RPMI8226 (cell line): ENCODE results near the gene CCDC93.

Experiments used
- DNase-seq: peaks from one replicate; pipeline ENCODE4 v3.0.0-alpha.2; 2015

CCDC93 gene, protein sequence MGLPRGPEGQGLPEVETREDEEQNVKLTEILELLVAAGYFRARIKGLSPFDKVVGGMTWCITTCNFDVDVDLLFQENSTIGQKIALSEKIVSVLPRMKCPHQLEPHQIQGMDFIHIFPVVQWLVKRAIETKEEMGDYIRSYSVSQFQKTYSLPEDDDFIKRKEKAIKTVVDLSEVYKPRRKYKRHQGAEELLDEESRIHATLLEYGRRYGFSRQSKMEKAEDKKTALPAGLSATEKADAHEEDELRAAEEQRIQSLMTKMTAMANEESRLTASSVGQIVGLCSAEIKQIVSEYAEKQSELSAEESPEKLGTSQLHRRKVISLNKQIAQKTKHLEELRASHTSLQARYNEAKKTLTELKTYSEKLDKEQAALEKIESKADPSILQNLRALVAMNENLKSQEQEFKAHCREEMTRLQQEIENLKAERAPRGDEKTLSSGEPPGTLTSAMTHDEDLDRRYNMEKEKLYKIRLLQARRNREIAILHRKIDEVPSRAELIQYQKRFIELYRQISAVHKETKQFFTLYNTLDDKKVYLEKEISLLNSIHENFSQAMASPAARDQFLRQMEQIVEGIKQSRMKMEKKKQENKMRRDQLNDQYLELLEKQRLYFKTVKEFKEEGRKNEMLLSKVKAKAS

DNA sequence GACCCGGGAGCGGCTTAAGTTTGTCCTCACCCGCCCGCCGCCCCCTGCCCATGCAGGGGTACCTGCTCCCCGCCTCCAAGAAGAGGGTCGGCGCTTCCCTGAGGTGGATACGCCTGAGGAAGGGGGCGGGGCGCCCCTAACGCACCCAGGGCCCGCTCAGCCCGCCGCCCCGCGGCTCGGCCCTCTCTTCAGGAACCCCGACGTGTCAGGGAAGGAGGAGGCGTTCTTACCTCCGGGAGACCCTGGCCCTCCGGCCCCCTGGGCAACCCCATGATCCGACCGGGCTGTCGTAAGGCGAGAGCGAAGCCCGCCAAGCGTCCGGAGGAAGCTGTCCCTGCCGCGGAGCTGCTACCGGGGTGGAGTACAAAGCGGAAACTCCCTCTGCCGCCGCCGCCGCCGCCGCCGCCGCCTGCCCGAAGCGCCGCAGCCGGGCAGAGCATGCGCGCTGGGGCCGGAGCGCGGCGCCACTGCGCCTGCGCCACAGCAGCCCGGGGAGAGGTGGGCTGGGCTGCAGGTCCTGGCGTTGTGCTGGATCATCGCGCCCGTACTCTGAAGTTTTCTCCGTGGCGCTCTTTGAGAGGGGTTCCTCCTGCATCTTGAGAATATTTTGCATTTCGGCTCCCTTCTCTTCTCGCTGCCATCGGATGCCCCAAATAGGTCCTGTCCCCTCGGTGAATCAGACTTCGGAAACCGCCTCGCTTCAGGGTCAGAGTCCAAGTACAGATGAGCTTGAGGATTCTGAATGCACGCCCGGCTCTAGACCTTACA lies at the start of gene CCDC93:
Gene CCDC93 (minus strand): TSS at position 347 of the 768 bp plus-strand sequence. CDS start 75 bp downstream, at position 272.
- peak; percentile 88 for DNase-seq

DNA sequence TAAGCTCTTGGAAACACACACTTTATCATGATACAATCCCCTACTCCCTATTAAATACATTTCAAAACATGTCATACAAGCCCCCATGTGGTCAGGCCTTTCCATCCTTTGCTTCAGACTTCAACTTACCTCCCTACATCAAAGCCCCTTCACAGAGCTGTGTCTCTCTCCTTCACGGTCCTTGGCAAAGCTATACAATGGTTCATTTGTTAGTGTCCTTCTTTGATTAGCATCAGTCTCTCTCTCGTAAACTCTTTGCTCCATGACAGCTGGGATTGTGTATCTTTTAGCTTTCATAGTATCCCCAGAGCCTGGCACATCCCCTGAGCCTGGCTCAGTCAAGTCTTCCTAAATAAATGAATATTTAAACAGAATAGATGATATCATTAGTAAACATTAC lies 48.8 kb upstream of the CCDC93 start:
- DNase-seq: no peak

DNA sequence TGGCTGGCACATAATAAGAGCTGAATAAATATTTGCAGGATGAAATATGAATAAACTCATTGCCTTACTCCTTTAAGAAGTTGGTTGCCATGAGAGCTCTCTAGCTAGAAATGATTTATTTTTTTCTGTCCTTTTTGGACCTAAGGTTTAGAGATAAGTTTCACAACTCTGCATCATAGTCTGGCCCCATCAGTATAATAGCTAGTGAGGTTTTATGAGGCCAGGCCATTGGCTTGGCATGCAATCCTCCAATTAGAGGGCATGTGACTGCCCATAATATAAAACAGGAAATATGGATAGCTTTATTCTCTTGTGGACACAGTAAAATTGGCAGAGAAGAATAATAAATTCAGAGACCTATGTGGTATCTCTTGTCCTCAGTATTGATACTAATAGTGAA lies 48.2 kb upstream of the CCDC93 start:
- DNase-seq: no peak

DNA sequence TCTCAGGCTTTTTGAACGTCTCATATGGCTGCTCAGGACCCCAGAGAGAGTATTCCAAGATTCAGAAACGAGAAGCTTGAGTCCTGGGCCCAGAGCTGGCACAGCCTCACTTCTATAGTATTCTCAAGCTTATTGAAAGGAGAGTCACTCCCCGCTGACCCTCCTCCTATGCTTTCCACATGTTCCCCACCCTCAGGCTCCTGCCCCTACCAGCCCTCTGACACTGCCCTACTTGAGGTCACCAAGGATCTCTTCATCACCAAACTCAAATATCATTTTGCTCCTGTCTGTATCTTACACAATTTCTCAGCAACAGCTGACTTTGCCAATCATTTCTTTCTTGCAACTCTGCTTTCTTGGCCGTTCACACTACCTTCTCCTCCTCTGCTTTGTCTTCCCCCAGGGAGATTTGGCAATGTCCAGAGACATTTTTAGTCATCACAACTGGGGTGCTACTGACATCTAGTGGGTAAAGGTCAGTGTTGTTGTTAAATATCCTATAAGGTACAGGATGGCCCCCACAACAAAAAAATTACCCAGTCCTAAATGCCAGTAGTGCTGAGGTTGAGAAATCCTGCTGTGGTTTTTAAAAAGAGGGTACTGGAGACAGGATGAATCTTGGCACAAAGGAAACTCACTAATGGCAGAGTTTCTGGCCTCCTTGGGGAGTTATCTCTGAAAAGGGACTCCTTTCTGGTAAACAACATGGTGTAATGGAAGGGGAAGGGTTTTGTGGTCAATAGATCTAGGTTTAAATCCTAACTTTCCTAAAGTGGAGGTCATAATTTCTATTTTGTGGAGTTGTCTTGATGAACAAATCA lies 47.5 kb upstream of the CCDC93 start:
- DNase-seq: peak; percentile 44

DNA sequence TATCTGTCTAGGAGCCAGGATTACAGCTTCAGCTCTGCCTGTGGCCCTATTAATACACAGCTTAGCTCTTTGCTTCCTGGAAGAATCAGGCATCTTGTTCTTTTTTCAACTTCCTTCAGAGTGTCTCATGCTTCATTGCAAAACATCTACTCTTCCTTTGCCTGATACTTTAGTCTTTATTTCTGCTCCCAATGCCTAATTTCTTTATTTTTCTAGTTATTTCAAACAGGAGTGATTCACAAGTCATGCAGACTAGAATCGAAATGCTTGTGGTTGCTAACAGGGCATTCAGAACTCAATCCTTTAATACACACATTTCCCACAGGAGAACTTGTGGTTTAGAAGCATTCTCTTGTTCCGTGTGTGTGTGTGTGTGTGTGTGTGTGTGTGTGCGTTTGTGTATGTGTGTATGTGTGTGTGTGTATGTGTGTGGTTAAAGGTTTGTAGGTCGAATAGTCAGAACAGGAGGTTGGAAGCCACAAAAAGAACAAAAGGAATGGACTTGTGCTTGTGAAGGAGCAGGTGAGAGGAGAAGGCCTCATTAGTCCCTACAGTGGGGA lies 46.1 kb upstream of the CCDC93 start:
- DNase-seq: no peak

DNA sequence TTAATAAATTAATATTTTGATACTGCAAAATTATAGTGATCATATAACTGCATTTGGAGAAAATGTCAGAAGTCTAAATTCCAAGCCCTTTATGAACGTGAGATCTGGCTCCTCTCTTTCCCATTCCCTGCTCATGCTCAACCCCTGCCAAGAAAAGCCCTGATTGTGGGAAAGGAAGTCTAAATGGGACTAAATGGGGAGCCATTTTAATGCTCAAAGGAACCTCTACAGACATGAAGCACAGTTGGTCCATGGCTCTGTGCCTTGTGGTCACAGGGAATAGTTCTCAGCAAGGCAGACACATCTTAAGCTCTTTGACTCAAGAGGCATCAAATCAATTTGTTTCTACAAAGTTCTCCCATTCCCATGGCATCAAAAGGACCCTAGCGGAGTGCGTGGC lies 45.1 kb upstream of the CCDC93 start:
- no peak for DNase-seq

DNA sequence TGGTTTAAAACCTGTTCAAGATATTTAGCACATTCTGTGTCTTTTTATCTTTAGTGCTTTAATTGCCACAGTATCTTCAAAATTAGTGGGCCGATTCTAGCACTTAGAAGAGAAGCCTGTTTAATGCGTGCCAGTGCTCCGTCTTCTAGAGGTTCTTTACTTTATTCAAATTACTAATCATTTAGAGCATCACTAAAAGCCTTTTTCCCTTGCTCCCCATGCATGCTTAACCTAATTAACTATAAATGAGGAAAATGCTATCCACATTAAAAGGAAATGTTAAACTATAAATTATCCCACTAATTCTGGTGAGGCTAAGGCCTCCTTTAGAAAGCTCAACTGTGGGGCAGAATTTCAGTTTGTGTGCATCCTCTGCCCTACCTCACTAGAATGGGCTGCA lies 42.9 kb upstream of the CCDC93 start:
- no peak for DNase-seq

DNA sequence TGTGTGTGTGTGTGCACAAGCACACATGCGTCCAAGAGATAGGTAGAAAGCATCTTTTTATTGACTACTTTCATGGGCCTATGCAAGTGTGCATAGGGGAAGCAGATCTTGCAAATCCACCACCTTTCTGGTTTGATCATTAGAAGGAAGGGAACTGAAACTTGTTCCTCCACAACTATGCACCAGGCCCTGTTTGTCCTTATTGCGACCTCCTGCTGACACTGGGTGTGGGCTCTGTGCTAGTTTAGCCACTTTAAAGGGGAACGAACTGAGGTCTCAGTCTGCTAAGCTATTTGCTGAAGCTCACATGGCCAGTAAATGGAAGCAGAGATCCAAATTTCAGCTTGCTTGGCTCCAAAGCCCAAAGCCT lies 42.3 kb upstream of the CCDC93 start:
- peak; percentile 72 for DNase-seq

DNA sequence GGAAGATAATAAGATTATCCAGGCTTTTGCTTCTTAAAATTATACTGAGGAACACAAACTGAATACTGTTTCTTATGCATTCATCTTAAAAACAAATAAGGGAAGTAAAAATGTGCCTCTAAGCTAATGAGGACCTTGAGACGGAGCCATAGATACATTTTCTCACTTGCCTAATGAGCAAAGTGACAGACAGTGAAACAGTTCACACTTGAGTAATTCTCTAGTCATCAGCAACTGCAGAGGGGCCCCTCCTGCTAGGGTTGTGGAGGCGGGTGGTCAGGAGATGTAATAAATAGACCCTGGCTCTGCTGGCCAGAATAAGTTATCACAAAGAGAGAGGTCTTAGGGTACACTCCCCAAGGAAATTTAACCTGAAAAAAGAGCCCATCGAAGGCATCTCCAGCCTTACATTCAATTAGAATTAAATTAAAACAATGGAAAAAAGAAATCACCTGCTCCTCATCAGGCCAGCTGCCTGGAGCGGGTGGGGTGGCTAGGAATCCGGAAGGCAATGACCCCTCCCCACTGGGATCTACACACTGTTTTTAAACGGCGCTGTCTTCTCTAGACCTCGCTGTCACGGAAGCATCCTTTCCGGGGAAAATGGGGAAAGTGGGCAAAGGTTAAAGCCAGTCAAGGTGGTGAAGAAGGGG lies 41.8 kb upstream of the CCDC93 start:
- DNase-seq: peak; percentile 7

DNA sequence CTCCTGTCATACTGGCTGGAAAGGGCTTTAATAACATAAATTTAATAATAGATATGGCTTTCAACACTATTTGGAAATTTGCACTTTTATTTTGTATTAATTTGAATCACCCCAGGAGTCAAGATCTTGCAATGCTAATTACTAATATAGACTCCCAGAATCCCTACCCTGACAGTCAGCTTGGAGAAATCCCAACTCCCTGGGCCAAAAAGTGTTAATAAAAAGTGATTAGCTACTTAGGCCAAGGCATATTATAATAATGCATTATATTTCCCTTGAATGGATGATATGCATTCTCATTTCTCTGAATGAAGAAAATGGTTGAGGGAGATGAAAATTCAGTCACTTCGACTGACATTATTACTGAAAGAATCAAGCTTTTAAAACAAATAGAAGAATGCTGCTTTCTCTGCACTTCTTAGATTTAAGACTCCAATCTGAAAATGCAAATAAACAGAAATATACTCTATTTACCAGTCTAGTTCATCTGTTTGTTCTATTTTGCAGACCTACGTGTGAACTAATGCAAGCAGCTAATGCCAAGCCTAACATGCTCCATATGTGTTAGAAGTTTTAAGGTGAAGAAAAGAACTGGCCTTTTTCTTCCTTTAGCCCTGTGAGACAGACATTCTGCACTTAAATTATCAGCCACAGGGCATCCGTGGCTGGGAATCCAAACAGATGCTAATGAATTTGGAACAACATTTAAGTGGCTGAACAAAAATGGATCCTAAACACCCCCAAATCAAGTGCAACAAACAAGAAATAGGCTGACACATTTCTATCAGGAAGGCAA lies 40.5 kb upstream of the CCDC93 start:
- DNase-seq: no peak

DNA sequence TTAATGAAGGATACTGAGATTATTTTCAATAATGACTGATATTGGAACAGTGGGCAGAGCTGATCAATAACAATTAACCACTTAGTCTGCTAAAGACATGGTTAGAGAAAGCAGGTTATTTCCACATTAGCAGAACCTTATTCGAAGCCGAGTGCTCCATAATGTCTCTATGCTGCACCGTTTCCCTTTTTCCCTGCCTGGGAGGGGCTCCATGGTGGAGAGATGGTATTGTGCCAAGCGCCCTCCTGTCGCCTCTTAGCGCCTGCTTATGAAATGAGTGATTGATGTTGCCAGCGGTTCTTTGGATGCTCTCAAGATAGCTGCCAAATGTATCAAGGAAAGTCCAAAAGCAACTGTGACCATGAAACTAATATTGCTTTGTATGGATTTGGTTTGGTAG lies 39.8 kb upstream of the CCDC93 start:
- no peak for DNase-seq

DNA sequence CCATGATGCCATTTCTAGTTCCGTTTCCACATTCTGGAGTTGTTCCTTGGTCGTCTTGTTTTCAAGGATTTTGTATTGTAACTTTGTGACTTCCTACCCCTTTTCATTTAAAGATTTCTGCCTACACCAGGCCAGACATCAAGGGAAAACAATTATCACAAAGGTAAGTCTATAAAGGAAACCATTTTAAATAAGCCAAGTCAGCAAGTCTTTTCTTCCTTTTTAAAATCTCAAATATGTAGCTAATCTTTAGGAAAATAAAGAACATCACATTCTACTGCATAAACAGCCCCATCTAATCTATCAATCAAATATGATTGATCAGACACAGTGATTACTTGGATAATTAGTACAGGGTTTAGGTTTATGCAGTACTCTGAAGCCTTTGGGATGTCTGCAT lies 38.6 kb upstream of the CCDC93 start:
- no peak for DNase-seq

DNA sequence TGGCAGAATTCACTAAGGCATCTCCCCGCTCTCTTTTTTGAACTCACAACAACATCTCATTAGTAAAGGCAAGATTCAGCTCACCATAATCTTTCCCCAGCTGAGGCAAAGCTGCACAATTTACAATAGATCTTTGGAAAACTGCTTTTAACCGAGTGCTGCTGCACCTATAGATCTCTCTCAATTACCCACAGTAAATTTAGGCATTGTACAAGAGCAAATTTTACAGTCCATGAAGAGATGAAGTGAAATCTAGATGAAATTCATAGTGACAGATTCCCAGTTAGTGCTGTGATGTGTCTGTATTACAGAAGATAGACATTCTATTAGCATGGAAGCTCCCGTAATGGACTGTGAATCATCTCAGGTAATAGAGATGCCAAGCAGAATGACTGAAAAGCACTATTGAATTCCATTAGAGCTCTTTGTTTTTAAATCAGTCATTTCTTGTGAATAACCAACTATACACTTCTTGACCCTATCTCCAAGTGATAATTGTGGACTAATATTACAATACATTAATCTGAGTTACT lies 38.0 kb upstream of the CCDC93 start:
- DNase-seq: no peak

DNA sequence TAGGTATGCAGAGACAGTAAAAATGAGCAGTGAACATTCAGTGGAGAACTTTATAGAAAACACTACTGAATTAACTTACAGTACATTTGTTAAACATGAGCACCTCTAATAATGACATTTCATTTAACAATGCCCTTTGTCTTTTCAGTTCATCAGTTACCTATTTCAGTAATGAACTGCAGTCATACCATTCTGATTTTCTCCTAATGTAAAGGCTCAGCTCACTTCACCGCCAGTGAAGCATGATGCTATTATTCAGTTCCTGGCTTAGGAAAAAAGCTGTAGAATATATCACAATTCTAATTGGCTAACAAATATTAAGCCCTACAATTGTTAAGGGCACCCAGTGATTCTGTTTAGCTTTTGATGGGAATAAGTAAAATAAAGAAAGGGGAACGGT lies 37.1 kb upstream of the CCDC93 start:
- no peak for DNase-seq

DNA sequence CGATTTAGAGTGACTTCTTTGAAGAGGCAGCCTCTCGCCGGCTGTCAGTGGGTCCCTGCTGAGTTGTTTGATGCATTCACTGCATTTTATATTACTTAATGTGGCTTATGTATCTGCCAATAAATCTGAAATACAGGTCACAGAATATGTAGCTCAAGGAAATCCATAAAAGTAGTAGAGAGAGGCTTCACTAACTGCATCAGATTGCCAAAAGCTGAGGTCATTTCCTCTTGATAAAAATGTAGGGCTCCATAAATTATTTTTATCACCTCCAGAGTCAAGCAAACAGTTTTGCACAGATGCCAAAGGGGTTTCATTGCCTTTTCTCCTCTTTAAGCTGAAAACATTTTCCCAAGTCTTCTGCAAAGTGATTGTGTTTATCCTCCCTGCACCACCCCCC lies 36.5 kb upstream of the CCDC93 start:
- no peak for DNase-seq

DNA sequence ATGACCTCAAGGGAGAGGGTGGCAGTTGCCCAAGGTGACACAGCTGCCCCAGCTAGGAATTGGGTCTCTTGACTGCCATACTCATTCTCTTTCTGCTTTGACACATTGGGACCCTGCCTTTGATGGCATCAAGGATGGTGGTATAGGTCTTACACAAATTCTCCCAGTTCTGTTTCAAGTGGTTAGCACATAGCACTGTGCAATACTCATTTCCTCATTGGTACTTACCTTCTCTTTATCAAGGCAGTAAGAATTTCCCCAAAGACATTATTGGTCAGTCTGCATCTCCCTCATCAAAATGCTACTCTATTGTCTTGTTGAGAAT lies 35.9 kb upstream of the CCDC93 start:
- DNase-seq: no peak

DNA sequence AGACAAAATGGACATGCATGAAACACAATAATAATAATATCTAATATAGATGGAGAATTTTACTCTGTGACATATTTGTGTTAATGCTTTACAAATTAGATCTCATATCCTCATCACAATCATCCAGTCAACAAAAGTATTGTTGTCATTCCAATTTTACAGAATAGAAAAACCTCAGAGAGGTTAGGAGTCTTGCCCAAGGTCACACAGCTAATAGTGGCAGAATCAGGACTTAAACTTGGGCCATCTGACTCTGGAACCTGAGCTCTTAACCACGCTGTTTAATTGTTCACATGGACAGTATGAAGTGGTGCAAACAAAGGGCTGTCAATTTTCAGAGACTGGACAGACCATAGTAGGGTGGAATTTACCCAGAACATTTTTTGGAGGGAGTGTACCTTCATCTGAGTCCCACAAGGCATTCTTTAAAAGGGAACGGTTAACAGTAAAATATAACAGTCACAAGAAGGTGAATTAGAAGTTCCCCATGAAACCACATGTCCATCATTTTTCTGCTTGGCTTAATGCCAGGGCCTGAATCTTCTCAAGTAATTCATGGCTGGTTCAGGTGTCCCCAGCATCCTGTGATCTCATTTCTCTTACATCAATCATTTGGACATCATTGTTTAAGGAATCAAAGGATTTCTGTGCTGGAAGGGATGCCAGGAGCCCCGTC lies 35.4 kb upstream of the CCDC93 start:
- DNase-seq: peak; percentile 51

DNA sequence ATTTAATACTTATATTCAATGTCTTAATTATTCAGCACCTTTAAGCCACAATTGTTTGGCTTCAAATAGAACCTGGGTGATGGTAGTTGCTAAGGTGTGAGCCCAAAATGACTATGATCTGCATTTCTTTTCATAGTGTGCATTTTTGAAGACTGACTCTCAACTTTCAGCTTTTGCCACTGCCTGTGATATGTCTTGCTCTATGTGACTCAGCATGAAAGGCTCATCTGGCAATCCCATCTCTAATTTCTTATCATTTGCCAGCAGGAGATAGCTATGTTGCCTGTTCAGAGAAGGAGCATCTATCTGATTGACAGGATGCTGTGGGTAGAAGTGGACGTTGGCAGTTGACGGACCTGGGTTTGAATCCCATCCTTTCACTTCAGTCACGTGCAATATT lies 34.5 kb upstream of the CCDC93 start:
- DNase-seq: no peak

DNA sequence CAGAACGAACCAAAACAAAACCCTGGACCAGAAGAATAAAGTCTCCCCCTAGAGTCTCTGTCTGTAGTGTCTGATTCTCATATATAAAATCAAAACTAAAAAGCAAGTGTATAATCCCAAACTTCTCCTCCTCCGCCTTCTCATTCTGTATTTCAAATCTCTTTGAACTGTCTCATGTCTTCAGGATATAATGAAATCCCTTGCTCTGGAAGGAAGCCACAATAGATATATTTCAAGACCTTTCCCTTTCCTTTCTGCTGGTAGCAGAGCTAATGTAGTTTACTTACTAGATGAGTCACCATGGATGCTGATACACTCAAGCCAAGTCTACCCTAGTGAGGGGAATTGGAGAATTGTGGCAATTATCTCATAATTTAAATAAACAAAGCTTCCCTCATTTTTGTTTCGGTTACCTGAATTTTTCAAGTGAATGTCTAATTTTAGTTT lies 33.5 kb upstream of the CCDC93 start:
- DNase-seq: no peak

DNA sequence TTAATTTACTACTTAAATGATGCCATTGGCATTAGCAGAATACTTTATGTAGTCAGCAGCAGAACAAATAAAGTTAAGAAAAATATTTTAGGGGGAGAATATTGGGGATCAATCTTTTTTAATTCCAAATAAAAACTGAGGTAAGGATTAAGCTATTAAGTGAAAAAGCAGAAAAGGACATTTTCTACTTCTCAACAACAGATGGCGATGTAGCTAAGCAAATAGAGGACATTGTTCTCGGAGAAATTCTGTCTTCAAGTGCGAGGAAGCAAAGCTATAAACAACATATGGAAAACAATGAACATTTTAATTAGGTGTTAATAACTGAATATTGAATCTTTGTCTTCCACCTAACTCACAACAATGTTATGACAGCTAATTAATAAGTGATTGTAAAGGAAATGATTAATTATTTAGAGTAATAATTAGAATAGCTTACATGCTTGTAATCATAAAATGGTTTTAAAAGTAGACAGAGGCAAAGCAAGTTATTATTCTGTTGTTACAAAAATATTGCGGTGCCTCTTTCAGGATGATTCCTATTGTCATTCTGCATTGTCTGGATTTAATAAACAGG lies 32.9 kb upstream of the CCDC93 start:
- DNase-seq: peak; percentile 27
